Hepatocyte (in vitro differentiated cells): ENCODE data around the gene FGGY. TPM values are rescaled to one million over a fixed set of nuclear protein-coding genes. Genes with fewer than 3 reads are reported as not detected.

ENCODE experiments used
- DNase-seq: peaks from one replicate; pipeline ENCODE4 v3.0.0-alpha.2; 2016; ENCODE audit warnings: low spot score
- H2AFZ ChIP-seq: fragments of 200-600 bp; sonication (generic); 2 replicates; pipeline ENCODE4 v1.6.0; 2016; ENCODE audit warnings: antibody characterized with exemption, mild to moderate bottlenecking
- H3K27ac ChIP-seq: fragments of 200-600 bp; sonication (generic); 2 replicates; pipeline ENCODE4 v1.5.1; 2016; ENCODE audit warnings: mild to moderate bottlenecking
- H3K27me3 ChIP-seq: fragments of 200-600 bp; sonication (generic); 2 replicates; pipeline ENCODE4 v1.6.1; 2016
- H3K36me3 ChIP-seq: fragments of 200-600 bp; sonication (generic); replicated peaks from 2 replicates; pipeline ENCODE4 v1.5.1; 2016; ENCODE audit warnings: low read depth; ENCODE audit not compliant: insufficient read depth
- H3K4me1 ChIP-seq: fragments of 200-600 bp; sonication (generic); 2 replicates; pipeline ENCODE4 v1.5.1; 2016; ENCODE audit warnings: mild to moderate bottlenecking, moderate library complexity; ENCODE audit not compliant: insufficient read depth
- H3K4me2 ChIP-seq: fragments of 200-600 bp; sonication (generic); 2 replicates; pipeline ENCODE4 v1.6.0; 2016
- H3K4me3 ChIP-seq: fragments of 200-600 bp; sonication (generic); 2 replicates; pipeline ENCODE4 v1.5.1; 2016; ENCODE audit warnings: mild to moderate bottlenecking
- H3K79me2 ChIP-seq: fragments of 200-600 bp; sonication (generic); 2 replicates; pipeline ENCODE4 v1.6.0; 2017; ENCODE audit warnings: mild to moderate bottlenecking
- H3K9me2 ChIP-seq: fragments of 200-600 bp; sonication (generic); replicated peaks from 2 replicates; pipeline ENCODE4 v1.6.0; 2017; ENCODE audit warnings: mild to moderate bottlenecking; ENCODE audit not compliant: insufficient read depth
- H3K9me3 ChIP-seq: fragments of 200-600 bp; sonication (generic); 2 replicates; pipeline ENCODE4 v1.5.1; 2016; ENCODE audit warnings: low read depth, mild to moderate bottlenecking
- H4K20me1 ChIP-seq: fragments of 200-600 bp; sonication (generic); 2 replicates; pipeline ENCODE4 v1.6.0; 2016; ENCODE audit warnings: mild to moderate bottlenecking; ENCODE audit not compliant: insufficient read depth, poor library complexity, severe bottlenecking
- CTCF ChIP-seq: fragments of 200-600 bp; sonication (generic); IDR thresholded peaks from 2 replicates; pipeline ENCODE4 v1.5.1; 2016; ENCODE audit warnings: antibody characterized with exemption, mild to moderate bottlenecking; ENCODE audit not compliant: poor library complexity
- EZH2 ChIP-seq: fragments of 200-600 bp; sonication (generic); IDR thresholded peaks from 2 replicates; pipeline ENCODE4 v1.6.1; 2016; ENCODE audit warnings: antibody characterized with exemption, mild to moderate bottlenecking, borderline replicate concordance
- EZH2phosphoT487 ChIP-seq: fragments of 200-600 bp; sonication (generic); IDR thresholded peaks from one replicate; pipeline ENCODE4 v1.6.1; 2018; ENCODE audit warnings: antibody characterized with exemption, mild to moderate bottlenecking, low read depth, moderate library complexity; ENCODE audit not compliant: unreplicated experiment, severe bottlenecking
- WGBS: methylation state at CpG from one replicate; pipeline ENCODE4 v1.1.6; 2016; ENCODE audit warnings: low lambda C conversion rate; ENCODE audit errors: missing lambda C conversion rate; 5-methylcytosine and 5-hydroxymethylcytosine counted together
- polyA plus RNA-seq: library from polyadenylated mRNA; unstranded; fragments of >200 nt; fragmentation: Nextera tagmentation; extraction: Ambion mirVana; gene quantifications from 2 replicates; pipeline ENCODE4 v1.2.1, GENCODE V29; 2016
- total RNA-seq: library from RNA; depleted of rRNA; stranded (reverse); fragments of >200 nt; gene quantifications from 2 replicates; pipeline ENCODE4 v1.2.3, GENCODE V29; 2014

Gene FGGY
- total and polyA plus RNA-seq, 2 experiments from 2014 or later: 18.0 to 20.6 TPM

DNA sequence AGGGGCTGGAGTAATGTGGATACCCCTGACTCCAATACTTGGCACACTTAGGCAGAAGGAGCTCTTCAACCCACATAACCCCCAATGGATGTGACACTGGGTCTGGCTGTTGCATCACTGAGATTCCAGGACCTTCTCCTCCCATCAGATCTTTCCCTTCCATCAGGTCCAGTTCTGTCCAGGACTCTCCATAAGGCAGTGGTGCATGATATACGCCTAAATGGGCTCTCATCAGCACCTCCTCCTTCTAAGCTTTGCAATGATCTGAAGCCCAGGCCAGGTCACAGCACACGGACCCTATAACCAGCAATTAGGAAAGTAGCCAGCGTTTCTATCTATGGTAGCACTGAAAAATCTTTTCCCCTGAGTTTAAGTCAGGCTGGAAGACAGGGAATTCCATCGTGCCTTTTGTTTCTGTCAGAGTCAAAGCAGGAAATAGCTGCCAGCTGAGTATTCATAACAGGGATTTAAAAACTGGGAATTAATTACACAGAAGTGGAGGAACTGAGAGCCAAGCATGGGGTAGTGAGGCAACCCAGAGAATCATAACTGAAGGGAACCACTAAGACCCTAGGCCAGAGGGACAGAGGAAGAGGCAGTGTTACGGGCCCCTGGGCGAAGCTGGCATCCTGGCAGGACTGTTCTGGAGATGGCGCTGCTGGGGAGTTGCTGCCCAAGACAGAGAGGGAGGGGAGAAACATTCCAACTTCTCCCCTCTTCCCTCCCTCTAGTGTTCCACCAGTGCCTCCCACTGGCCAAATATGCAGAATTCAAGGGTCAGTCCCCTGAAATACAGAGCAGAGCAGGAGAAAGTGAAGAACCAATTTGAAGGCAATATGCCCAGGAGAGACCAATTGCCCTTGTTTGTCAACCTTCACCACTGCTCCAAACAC is 480.3 kb downstream of the FGGY start:
- WGBS: 87% methylated on average over 7 of the region's 7 CpGs
- Histone ChIP-seq H2AFZ (no peak overlapping the region), H3K9me2 (no peaks in the 10 kb centered on the region), H3K27me3 (no peaks in the 10 kb centered on the region), H3K9me3 (no peaks in the 10 kb centered on the region), H3K27ac (no peak overlapping the region), H3K4me3 (no peak overlapping the region), H3K36me3 (no peaks in the 10 kb centered on the region), H3K4me2 (no peak overlapping the region), H4K20me1 (no peaks in the 10 kb centered on the region), H3K4me1 (no peaks in the 10 kb centered on the region), H3K79me2 (no peaks in the 10 kb centered on the region)
- DNase-seq: no peak
- TF ChIP-seq EZH2phosphoT487: no peak

GRCh38 chr1:59779949-59780348 is 483.1 kb downstream of the FGGY start:
- Histone ChIP-seq H3K36me3 (no peaks in the 10 kb centered on the region), H2AFZ (no peak overlapping the region), H4K20me1 (no peaks in the 10 kb centered on the region), H3K27me3 (no peaks in the 10 kb centered on the region), H3K9me3 (no peaks in the 10 kb centered on the region), H3K4me2 (no peak overlapping the region), H3K4me1 (no peaks in the 10 kb centered on the region), H3K79me2 (no peaks in the 10 kb centered on the region), H3K27ac (no peak overlapping the region), H3K4me3 (no peak overlapping the region), H3K9me2 (no peaks in the 10 kb centered on the region)
- WGBS: 49% methylated on average over 2 of the region's 2 CpGs
- TF ChIP-seq EZH2 (no peak), EZH2phosphoT487 (no peak), CTCF (no peak)
- DNase-seq: no peak

DNA sequence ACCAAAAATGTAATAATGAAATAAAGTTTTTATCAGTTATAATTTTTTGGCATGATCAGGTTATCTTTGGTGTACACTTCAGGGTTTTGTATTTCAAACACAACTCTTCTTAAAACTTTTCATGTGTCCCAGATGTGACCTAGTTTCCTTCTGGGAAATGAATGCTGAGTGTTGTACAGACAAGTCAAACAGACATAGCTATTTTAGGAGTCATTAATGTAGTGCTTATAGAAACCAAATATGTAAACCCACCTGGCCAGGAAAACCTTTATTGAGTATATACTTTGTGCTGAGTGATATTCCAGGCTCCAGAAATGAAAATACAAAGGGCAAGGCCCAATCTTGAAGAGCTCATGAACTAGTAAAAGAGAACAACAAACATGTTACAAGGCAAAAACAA is 491.9 kb downstream of the FGGY start:
- TF ChIP-seq EZH2: no peak
- no peak for TF ChIP-seq CTCF
- TF ChIP-seq EZH2phosphoT487: no peak
- H4K20me1 ChIP-seq: no peaks in the 10 kb centered on the region
- no peaks in the 10 kb centered on the region for H3K27me3 ChIP-seq
- H3K4me1 ChIP-seq: no peaks in the 10 kb centered on the region
- peaks cover 8% of the 10 kb centered on the region for H3K9me3 ChIP-seq
- H3K79me2 ChIP-seq: no peaks in the 10 kb centered on the region
- no peak overlapping the region for H2AFZ ChIP-seq
- no peaks in the 10 kb centered on the region for H3K36me3 ChIP-seq
- no peak for DNase-seq
- no peak overlapping the region for H3K4me2 ChIP-seq
- H3K27ac ChIP-seq: no peak overlapping the region
- no peak overlapping the region for H3K4me3 ChIP-seq
- no peaks in the 10 kb centered on the region for H3K9me2 ChIP-seq

- Histone ChIP-seq H3K27ac (no peak overlapping the region), H3K79me2 (no peaks in the 10 kb centered on the region), H3K4me2 (no peak overlapping the region), H2AFZ (no peak overlapping the region), H3K9me2 (no peaks in the 10 kb centered on the region), H3K9me3 (no peaks in the 10 kb centered on the region), H3K27me3 (no peaks in the 10 kb centered on the region), H3K36me3 (no peaks in the 10 kb centered on the region), H3K4me1 (no peaks in the 10 kb centered on the region), H3K4me3 (no peak overlapping the region), H4K20me1 (no peaks in the 10 kb centered on the region)
- TF ChIP-seq CTCF (no peak), EZH2 (no peak), EZH2phosphoT487 (no peak)
- no peak for DNase-seq
Measured at GRCh38 chr1:59798600-59798999, 501.7 kb downstream of the FGGY start.
